Kidney epithelial cell (primary cell): ENCODE data around the gene GJC2. TPM values are rescaled to one million over a fixed set of nuclear protein-coding genes. Genes with fewer than 3 reads are reported as not detected.

ENCODE experiments used
- DNase-seq: peaks from one replicate; pipeline ENCODE4 v3.0.0-alpha.2; 2010; ENCODE audit warnings: low read depth
- H3K27me3 ChIP-seq: 2 replicates; pipeline ENCODE4 v1.6.0; 2011; ENCODE audit warnings: low read length; ENCODE audit not compliant: control insufficient read depth, insufficient read depth
- H3K36me3 ChIP-seq: 2 replicates; pipeline ENCODE4 v1.5.1; 2011; ENCODE audit warnings: low read length; ENCODE audit not compliant: control insufficient read depth, insufficient read depth
- H3K4me3 ChIP-seq: 2 replicates; pipeline ENCODE4 v1.5.1; 2011; ENCODE audit warnings: low read depth, mild to moderate bottlenecking, control low read depth, low read length
- total RNA-seq: library from RNA; depleted of rRNA; stranded (reverse); fragments of >200 nt; gene quantifications from 2 replicates; pipeline ENCODE4 v1.2.3, GENCODE V29; 2015
- TF ChIP-seq, protein P1 (sequence below): IDR thresholded peaks from 2 replicates; pipeline ENCODE4 v1.5.1; 2011; ENCODE audit warnings: mild to moderate bottlenecking, moderate library complexity, low read length, control low read depth, inconsistent platforms; ENCODE audit not compliant: insufficient read depth, poor library complexity, severe bottlenecking

The GJC2 gene
- total RNA-seq, 1 donor from 2014 or later = 0.38 TPM

DNA sequence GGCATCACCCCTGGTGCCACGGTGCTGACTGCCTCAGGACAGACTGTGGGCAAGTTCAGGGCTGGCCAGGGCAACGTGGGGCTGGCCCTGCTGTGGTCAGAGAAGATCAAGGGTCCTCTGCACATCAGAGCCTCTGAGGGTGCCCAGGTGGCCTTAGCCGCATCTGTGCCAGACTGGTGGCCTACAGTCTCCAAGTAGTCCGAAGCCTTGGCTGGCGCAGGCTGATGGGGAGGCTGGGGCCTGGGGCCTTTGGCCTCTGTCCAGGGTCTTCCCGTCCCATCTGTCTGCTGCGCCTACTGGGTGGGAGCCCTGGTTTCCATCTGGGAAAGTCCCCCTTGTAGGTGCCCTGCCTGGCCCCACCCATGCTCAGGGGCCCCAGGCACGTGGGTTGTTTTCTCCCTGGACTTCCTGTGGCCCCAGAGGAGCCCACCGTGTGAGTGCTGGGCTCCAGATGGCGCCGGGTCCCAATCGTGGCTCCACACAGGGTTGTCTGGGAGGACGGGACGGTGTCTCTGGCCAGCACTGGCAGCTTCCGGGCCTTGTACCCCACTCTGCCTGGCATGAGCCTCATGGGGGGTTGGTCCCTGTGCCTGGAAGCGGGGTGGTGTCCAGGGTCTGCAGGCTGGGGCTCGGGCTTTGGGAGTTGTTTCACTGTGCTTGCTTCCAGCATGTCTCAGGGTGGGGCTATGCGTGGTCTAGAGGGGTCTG lies 25.7 kb downstream of the GJC2 start:
- Histone ChIP-seq H3K4me3 (no peak overlapping the region), H3K27me3 (no peaks in the 10 kb centered on the region), H3K36me3 (no peaks in the 10 kb centered on the region)
- no peak for DNase-seq
- TF ChIP-seq, protein P1, sequence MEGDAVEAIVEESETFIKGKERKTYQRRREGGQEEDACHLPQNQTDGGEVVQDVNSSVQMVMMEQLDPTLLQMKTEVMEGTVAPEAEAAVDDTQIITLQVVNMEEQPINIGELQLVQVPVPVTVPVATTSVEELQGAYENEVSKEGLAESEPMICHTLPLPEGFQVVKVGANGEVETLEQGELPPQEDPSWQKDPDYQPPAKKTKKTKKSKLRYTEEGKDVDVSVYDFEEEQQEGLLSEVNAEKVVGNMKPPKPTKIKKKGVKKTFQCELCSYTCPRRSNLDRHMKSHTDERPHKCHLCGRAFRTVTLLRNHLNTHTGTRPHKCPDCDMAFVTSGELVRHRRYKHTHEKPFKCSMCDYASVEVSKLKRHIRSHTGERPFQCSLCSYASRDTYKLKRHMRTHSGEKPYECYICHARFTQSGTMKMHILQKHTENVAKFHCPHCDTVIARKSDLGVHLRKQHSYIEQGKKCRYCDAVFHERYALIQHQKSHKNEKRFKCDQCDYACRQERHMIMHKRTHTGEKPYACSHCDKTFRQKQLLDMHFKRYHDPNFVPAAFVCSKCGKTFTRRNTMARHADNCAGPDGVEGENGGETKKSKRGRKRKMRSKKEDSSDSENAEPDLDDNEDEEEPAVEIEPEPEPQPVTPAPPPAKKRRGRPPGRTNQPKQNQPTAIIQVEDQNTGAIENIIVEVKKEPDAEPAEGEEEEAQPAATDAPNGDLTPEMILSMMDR = no peak

DNA sequence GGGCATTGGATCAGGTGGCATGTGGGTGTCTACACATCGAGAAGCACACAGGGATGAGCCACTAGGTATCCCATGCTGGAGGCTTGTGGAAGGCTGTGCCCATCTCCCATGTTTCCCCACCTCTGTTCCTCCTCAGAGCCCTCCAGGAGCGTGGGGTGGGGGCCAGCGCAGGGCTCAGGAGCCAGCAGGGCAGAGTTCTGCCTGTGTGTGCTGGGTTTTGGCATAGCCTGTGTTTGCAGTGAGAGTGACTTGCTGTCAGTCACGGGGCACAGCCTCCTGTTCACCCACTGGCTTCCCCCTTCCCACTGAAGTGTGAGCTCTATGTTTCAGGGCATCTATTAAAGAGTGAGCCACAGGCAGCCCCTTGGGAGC lies 26.3 kb downstream of the GJC2 start:
- H3K4me3 ChIP-seq = no peak overlapping the region
- TF ChIP-seq, protein P1 = no peak
- no peaks in the 10 kb centered on the region for H3K27me3 ChIP-seq
- DNase-seq = no peak
- H3K36me3 ChIP-seq = no peaks in the 10 kb centered on the region

DNA sequence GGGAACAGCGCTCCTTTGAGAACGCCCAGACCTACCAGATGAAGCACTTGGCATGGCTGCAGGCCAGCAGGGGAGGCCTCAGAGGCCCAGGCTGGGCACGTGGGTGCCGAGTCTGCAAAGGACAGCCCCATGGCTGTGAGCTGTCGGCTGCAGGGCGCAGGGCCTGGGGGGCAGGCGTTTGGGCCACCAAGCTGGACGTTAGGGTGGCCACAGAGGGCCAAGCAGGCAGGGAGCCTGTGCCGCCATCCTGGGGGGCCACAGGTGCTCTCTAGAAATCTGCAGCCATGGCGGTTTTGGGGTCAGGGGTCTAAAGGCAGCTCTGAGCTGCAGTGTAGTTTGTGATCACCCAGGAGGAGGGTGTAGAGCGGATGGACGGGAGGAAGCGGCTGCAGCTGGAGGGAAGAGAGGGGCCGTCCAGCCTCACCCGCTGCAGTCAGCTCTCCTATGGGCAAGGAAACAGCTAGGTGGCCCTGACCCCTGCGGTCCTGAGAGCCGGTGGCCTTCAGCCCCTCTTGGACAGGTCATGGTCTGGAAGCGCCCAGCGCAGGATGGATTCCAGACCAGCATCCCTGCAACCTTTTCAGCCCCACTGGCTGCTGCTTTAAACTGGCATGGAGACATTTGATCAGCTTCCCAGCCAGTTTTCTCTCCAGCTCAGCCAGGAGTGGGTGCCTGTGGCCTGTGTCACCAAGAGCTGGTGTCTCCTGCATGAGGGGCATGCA lies 26.9 kb downstream of the GJC2 start:
- no peak for DNase-seq
- Histone ChIP-seq H3K27me3 (no peaks in the 10 kb centered on the region), H3K36me3 (no peaks in the 10 kb centered on the region), H3K4me3 (no peak overlapping the region)
- TF ChIP-seq, protein P1 = no peak

DNA sequence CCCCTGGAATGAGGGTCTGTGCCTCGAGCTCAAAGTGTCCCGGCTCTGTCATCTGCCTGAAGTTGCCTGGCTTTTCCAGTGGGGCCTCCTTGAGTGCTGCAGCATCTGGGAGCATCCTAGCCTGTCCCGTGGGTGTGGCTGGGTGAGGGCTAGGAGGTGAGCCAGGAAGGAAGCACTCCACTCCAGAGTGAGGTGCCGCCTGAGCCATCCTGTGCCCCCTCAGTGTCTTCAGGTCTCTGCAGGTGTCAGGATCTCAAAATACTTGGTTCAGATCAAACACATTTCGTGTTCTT lies 27.4 kb downstream of the GJC2 start:
- DNase-seq = no peak
- TF ChIP-seq, protein P1 = no peak
- Histone ChIP-seq H3K36me3 (no peaks in the 10 kb centered on the region), H3K27me3 (no peaks in the 10 kb centered on the region), H3K4me3 (no peak overlapping the region)

DNA sequence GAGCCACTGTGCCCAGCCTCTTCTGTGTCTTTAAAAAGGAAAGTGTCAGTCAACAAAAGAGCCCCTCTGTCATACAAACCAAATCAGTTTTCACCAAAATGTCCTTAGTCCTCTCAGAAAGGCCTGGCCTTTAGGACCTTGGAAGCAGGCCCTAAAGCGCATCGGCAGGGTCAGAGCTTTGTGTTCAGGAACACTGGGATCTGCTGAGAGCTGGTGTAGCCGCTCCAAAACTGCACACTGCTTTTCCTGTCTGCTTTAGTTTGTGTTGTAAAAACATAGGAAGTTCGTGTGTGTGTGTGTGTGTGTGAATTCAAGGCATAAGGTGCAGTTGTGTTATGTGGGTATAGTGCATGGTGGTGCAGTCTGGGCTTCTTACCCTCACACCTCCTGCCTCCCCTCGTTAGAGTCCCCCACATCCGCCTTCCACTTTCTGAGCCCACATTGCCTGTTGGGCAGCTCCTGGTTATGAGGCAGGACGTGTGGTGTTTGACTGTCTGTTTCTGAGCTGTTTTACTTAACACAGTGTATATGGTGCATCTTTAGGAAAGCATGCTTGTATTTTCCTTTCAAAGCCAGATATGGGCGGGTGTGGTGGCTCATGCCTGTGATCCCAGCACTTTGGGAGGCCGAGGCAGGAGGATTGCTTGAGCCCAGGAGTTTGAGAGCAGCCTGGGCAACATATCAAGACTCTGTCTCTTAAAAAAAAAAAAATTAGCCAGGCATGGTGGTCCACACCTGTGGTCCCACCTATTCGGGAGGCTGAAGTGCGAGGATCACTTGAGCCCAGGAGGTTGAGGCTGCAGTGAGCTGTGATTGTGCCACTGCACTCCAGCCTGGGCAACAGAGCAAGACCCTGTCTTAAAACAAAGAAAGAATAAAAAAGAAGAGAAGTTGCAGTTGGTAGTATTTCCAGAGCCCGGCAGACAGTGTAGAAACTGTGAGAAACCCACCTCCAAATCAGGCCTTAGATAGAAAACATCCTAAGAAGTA lies 28.3 kb downstream of the GJC2 start:
- H3K4me3 ChIP-seq = no peak overlapping the region
- TF ChIP-seq, protein P1 = no peak
- no peaks in the 10 kb centered on the region for H3K27me3 ChIP-seq
- no peak for DNase-seq
- H3K36me3 ChIP-seq = no peaks in the 10 kb centered on the region
